CD14-positive monocyte (primary cell): ENCODE measurements around the gene CYFIP2. TPM values are rescaled to one million over a fixed set of nuclear protein-coding genes. Genes with fewer than 3 reads are reported as not detected.

Experiments used
- DNase-seq, 3 donors: peaks; one replicate each; pipeline ENCODE4 v3.0.0-alpha.2; 2011 to 2022
- H2AFZ ChIP-seq: 2 replicates; pipeline ENCODE4 v1.6.0; 2012; ENCODE audit warnings: mild to moderate bottlenecking, low read depth, low read length, inconsistent platforms; ENCODE audit not compliant: insufficient read depth, poor library complexity, severe bottlenecking
- H3K27ac ChIP-seq, 2 donors: 1 replicate in 1 of 2; 2 replicates in 1 of 2; pipeline ENCODE4 v1.5.1; 2012 to 2013; ENCODE audit warnings: low read length in 2 of 2, control low read depth in 1 of 2, inconsistent platforms in 1 of 2, low read depth in 1 of 2, mild to moderate bottlenecking in 1 of 2
- H3K27me3 ChIP-seq, 2 donors: one replicate each; pipeline versions ENCODE4 v1.6.0 to v1.6.1; 2011 to 2013; ENCODE audit warnings: low read length in 2 of 2; ENCODE audit not compliant: control insufficient read depth in 2 of 2, insufficient read depth in 2 of 2
- H3K36me3 ChIP-seq, 2 donors: replicated peaks in 1 of 2; 1 replicate in 1 of 2; 2 replicates in 1 of 2; pipeline versions ENCODE4 v1.5.1 to v1.6.1; 2012 to 2013; ENCODE audit warnings: low read length in 2 of 2, control low read depth in 1 of 2, inconsistent platforms in 1 of 2, mild to moderate bottlenecking in 1 of 2; ENCODE audit not compliant: insufficient read depth in 2 of 2, control insufficient read depth in 1 of 2
- H3K4me1 ChIP-seq, 2 donors: 1 replicate in 1 of 2; 2 replicates in 1 of 2; pipeline versions ENCODE4 v1.5.1 to v1.6.1; 2012 to 2013; ENCODE audit warnings: low read length in 2 of 2, control low read depth in 1 of 2, inconsistent platforms in 1 of 2, mild to moderate bottlenecking in 1 of 2, moderate library complexity in 1 of 2; ENCODE audit not compliant: insufficient read depth in 2 of 2, control insufficient read depth in 1 of 2
- H3K4me2 ChIP-seq: replicated peaks from 2 replicates; pipeline ENCODE3; 2012; ENCODE audit warnings: low read length, moderate library complexity, mild to moderate bottlenecking; ENCODE audit not compliant: poor library complexity, severe bottlenecking; ENCODE audit errors: extremely low read depth
- H3K4me3 ChIP-seq, 3 experiments: fragments of 200-600 bp in 1 of 3; sonication (generic) in 1 of 3; replicated peaks in 1 of 3; 1 replicate in 2 of 3; 2 replicates in 1 of 3; pipeline ENCODE4 v1.5.1; 2011 to 2013; ENCODE audit warnings: low read length in 3 of 3, mild to moderate bottlenecking in 3 of 3, control low read depth in 2 of 3, low read depth in 2 of 3, inconsistent platforms in 1 of 3, moderate library complexity in 1 of 3
- H3K79me2 ChIP-seq: 2 replicates; pipeline ENCODE4 v1.6.0; 2012; ENCODE audit warnings: mild to moderate bottlenecking, control low read depth, inconsistent platforms, low read length, moderate library complexity; ENCODE audit not compliant: insufficient read depth
- H3K9ac ChIP-seq: 2 replicates; pipeline ENCODE4 v1.6.0; 2017; ENCODE audit warnings: low read length, mild to moderate bottlenecking; ENCODE audit not compliant: insufficient read depth, poor library complexity, severe bottlenecking
- H3K9me3 ChIP-seq, 2 donors: replicated peaks in 1 of 2; 1 replicate in 1 of 2; 2 replicates in 1 of 2; pipeline versions ENCODE4 v1.5.1 to v1.6.1; 2012 to 2013; ENCODE audit warnings: low read length in 2 of 2, control low read depth in 1 of 2; ENCODE audit not compliant: control insufficient read depth in 1 of 2, insufficient read depth in 1 of 2
- H4K20me1 ChIP-seq: 2 replicates; pipeline ENCODE4 v1.6.0; 2012; ENCODE audit warnings: mild to moderate bottlenecking, low read length, control low read depth, moderate library complexity; ENCODE audit not compliant: insufficient read depth
- H3K27ac Mint-ChIP-seq, 7 donors: one replicate each; pipeline ENCODE4 v1.8.0; 2020; ENCODE audit warnings: mild to moderate bottlenecking in 7 of 7, mixed read lengths in 7 of 7, moderate library complexity in 6 of 7, inconsistent platforms in 2 of 7
- H3K27me3 Mint-ChIP-seq, 3 donors: one replicate each; pipeline ENCODE4 v1.8.0; 2021 to 2022; ENCODE audit warnings: low read depth in 3 of 3, mild to moderate bottlenecking in 3 of 3, mixed read lengths in 3 of 3, moderate library complexity in 3 of 3, inconsistent platforms in 1 of 3
- H3K36me3 Mint-ChIP-seq, 2 donors: one replicate each; pipeline ENCODE4 v1.8.0; 2020; ENCODE audit warnings: mixed read lengths in 2 of 2, inconsistent platforms in 1 of 2, mild to moderate bottlenecking in 1 of 2
- H3K4me1 Mint-ChIP-seq: one replicate; pipeline ENCODE4 v1.8.0; 2020; ENCODE audit warnings: mild to moderate bottlenecking, mixed read lengths
- H3K4me3 Mint-ChIP-seq, 2 donors: one replicate each; pipeline ENCODE4 v1.8.0; 2020; ENCODE audit warnings: mild to moderate bottlenecking in 2 of 2, mixed read lengths in 2 of 2, moderate library complexity in 1 of 2
- H3K9me3 Mint-ChIP-seq, 7 donors: one replicate each; pipeline ENCODE4 v1.8.0; 2020 to 2022; ENCODE audit warnings: mixed read lengths in 7 of 7, mild to moderate bottlenecking in 6 of 7, moderate library complexity in 6 of 7, inconsistent platforms in 2 of 7
- WGBS: methylation state at CpG from one replicate; pipeline ENCODE4 v1.1.5; 2013; ENCODE audit warnings: missing lambda C conversion rate; ENCODE audit not compliant: insufficient coverage; 5-methylcytosine and 5-hydroxymethylcytosine counted together
- intact Hi-C, 2 donors: fragments of 100-400 bp; cut with micrococcal nuclease; formaldehyde crosslinking; loops; one replicate each; pipeline versions ENCODE4 v1.15.0 to v1.15.1; 2023
- polyA plus RNA-seq, 3 donors: library from polyadenylated mRNA; depleted of rRNA in 1 of 3; unstranded in 2 of 3; stranded (reverse) in 1 of 3; fragments of 300-500 nt in 2 of 3; fragments of >200 nt in 1 of 3; fragmentation: Illumina TruSeq in 2 of 3; gene quantifications; 1 replicate in 2 of 3; 2 replicates in 1 of 3; pipeline ENCODE4 v1.2.3, GENCODE V29; 2012 to 2021
- TF ChIP-seq, protein P1 (sequence below): fragments of 200-600 bp; IDR thresholded peaks from one replicate; pipeline ENCODE4 v1.8.0; 2022; ENCODE audit warnings: antibody characterized with exemption, mild to moderate bottlenecking

CYFIP2 gene
- polyA plus RNA-seq, 3 donors = 33.6 to 45.6 (median 36.0) TPM

GRCh38 chr5:157379983-157380382 is 114.1 kb downstream of the CYFIP2 start:
- H3K4me1 ChIP-seq = no peaks in the 10 kb centered on the region
- H4K20me1 ChIP-seq = no peaks in the 10 kb centered on the region
- Mint-ChIP-seq H3K36me3 (peaks cover 50 to 62% of the 10 kb centered on the region in 2 donors), H3K4me3 (no peak overlapping the region), H3K9me3 (no peaks in the 10 kb centered on the region), H3K27me3 (peaks cover 0 to 2% (median 0%) of the 10 kb centered on the region in 3 donors), H3K27ac (no peak overlapping the region), H3K4me1 (no peaks in the 10 kb centered on the region)
- no peak overlapping the region for H3K9ac ChIP-seq
- H3K4me3 ChIP-seq = no peak overlapping the region
- H2AFZ ChIP-seq = no peak overlapping the region
- intact Hi-C loops = no loop called here
- TF ChIP-seq, protein P1, sequence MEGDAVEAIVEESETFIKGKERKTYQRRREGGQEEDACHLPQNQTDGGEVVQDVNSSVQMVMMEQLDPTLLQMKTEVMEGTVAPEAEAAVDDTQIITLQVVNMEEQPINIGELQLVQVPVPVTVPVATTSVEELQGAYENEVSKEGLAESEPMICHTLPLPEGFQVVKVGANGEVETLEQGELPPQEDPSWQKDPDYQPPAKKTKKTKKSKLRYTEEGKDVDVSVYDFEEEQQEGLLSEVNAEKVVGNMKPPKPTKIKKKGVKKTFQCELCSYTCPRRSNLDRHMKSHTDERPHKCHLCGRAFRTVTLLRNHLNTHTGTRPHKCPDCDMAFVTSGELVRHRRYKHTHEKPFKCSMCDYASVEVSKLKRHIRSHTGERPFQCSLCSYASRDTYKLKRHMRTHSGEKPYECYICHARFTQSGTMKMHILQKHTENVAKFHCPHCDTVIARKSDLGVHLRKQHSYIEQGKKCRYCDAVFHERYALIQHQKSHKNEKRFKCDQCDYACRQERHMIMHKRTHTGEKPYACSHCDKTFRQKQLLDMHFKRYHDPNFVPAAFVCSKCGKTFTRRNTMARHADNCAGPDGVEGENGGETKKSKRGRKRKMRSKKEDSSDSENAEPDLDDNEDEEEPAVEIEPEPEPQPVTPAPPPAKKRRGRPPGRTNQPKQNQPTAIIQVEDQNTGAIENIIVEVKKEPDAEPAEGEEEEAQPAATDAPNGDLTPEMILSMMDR = no peak
- no peak overlapping the region for H3K4me2 ChIP-seq
- no peaks in the 10 kb centered on the region for H3K79me2 ChIP-seq
- no peaks in the 10 kb centered on the region for H3K27me3 ChIP-seq
- DNase-seq = no peak
- no peak overlapping the region for H3K27ac ChIP-seq
- H3K36me3 ChIP-seq = peaks cover 22 to 72% of the 10 kb centered on the region in 2 donors
- WGBS = 100% methylated on average over 2 of the region's 3 CpGs
- no peaks in the 10 kb centered on the region for H3K9me3 ChIP-seq

DNA sequence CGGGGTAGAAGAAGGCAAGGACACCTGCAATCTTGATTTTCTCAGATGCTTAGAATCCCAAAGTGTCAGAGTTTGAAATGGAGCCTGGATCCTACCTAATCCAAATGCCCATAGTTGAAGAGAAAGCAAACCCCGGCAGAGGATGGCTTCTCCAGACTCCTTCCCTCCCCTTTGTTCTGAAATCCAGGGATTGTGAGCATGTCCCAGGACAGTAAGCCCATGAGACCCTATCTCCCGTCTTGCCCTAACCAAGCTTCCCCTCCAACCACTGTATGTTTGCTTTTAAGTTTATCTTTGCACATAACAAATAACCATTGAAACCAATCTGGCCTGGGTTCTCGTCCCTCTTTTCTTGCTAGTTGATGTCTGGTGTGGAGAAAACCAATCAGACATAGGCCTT is 115.8 kb downstream of the CYFIP2 start:
- Histone ChIP-seq H3K36me3 (peaks cover 19 to 70% of the 10 kb centered on the region in 2 donors), H4K20me1 (no peaks in the 10 kb centered on the region), H3K9me3 (no peaks in the 10 kb centered on the region), H3K4me2 (no peak overlapping the region), H3K4me1 (no peaks in the 10 kb centered on the region), H3K4me3 (no peak overlapping the region), H3K27me3 (no peaks in the 10 kb centered on the region), H2AFZ (no peak overlapping the region), H3K9ac (no peak overlapping the region), H3K27ac (no peak overlapping the region), H3K79me2 (no peaks in the 10 kb centered on the region)
- 100% methylated on average over 2 of the region's 4 CpGs for WGBS
- DNase-seq = no peak
- peaks cover 0 to 2% (median 0%) of the 10 kb centered on the region in 3 donors for H3K27me3 Mint-ChIP-seq
- TF ChIP-seq, protein P1 = no peak
- intact Hi-C loops = no loop called here
- no peaks in the 10 kb centered on the region for H3K4me1 Mint-ChIP-seq
- peaks cover 43 to 59% of the 10 kb centered on the region in 2 donors for H3K36me3 Mint-ChIP-seq
- H3K9me3 Mint-ChIP-seq = no peaks in the 10 kb centered on the region
- H3K27ac Mint-ChIP-seq = no peak overlapping the region
- no peak overlapping the region for H3K4me3 Mint-ChIP-seq
